Measurements from ENCODE around the gene REEP1.

DNA sequence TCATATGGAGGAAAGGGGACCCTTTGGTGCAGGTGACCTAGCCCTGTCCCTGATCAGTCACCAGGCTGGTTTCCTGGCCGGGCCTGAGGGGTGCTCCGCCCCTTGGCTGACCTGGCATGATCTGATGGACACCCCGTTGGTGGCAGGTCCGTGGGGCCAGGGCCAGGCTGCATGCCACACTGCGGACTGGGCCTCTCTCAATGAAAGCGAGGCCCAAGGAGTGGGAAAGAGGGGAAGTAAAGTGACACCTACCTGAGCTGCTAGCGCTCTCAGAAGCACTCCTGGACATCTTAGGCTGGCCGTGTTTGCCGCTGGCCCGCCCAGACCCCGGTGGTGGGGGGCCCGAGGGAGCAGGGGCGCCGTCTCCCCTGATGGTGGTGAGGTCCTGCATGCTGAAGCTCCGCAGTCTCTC, 105.0 kb downstream of the REEP1 start:
- TF ChIP-seq POLR2AphosphoS5 (IDR thresholded peaks at IDR 0.05; ENCODE audit: low read depth, low read length) (no peak), SIN3A (IDR thresholded peaks at IDR 0.05; ENCODE audit: borderline replicate concordance, insufficient read depth, low read depth, low read length) (no peak), REST (IDR thresholded peaks at IDR 0.05; ENCODE audit: insufficient read depth in 1 of 2, low read depth in 2 of 2, low read length in 1 of 2) (no peak), TCF7L2 (IDR thresholded peaks at IDR 0.05; ENCODE audit: low read depth, low read length) (no peak)
- TF ChIP-seq, protein P1, sequence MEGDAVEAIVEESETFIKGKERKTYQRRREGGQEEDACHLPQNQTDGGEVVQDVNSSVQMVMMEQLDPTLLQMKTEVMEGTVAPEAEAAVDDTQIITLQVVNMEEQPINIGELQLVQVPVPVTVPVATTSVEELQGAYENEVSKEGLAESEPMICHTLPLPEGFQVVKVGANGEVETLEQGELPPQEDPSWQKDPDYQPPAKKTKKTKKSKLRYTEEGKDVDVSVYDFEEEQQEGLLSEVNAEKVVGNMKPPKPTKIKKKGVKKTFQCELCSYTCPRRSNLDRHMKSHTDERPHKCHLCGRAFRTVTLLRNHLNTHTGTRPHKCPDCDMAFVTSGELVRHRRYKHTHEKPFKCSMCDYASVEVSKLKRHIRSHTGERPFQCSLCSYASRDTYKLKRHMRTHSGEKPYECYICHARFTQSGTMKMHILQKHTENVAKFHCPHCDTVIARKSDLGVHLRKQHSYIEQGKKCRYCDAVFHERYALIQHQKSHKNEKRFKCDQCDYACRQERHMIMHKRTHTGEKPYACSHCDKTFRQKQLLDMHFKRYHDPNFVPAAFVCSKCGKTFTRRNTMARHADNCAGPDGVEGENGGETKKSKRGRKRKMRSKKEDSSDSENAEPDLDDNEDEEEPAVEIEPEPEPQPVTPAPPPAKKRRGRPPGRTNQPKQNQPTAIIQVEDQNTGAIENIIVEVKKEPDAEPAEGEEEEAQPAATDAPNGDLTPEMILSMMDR (IDR thresholded peaks at IDR 0.05) = no peak

Measured in Panc1 (cell line).